ENCODE data around the gene MED13L. TPM values are rescaled to one million over a fixed set of nuclear protein-coding genes. Genes with fewer than 3 reads are reported as not detected.
"Not testable (repeated sequence)": the region's sequence is repeated elsewhere in the genome, so short reads cannot be mapped to it uniquely, and the experiment has no call there.

Gene MED13L
- total and polyA plus RNA-seq, 2 of the 8 experiments (the other 6 are each of a cell fraction or from before 2014, with no cell fraction given) = 15.9 to 51.7 TPM

- DNase-seq (ENCODE audit: low read depth in 1 of 2, low spot score in 2 of 2); H3K27me3 ChIP-seq (replicated peaks in 1 of 4; ENCODE audit: control insufficient read depth in 3 of 4, extremely low read depth in 1 of 4, insufficient read depth in 3 of 4, low read length in 3 of 4); H3K4me3 ChIP-seq (ENCODE audit: extremely low read depth in 1 of 4, insufficient read depth in 2 of 4, low read depth in 3 of 4, low read length in 4 of 4); H3K9me3 ChIP-seq (ENCODE audit: insufficient read depth in 2 of 2, low read depth in 1 of 2, low read length in 1 of 2); H3K27ac ChIP-seq (ENCODE audit: low read depth, low read length); H3K36me3 ChIP-seq (ENCODE audit: control insufficient read depth in 2 of 4, insufficient read depth in 4 of 4, low read length in 3 of 4); H3K14ac ChIP-seq (ENCODE audit: insufficient read length); H2AK5ac ChIP-seq (ENCODE audit: low read depth, low read length); H3K4ac ChIP-seq (replicated peaks; ENCODE audit: insufficient read length, low read depth, low read length); H4K8ac ChIP-seq (ENCODE audit: extremely low read depth, insufficient read depth, low read length); H4K91ac ChIP-seq (replicated peaks; ENCODE audit: insufficient read length, low read length); H4K5ac ChIP-seq (ENCODE audit: insufficient read length, low read depth, low read length); H3K9ac ChIP-seq (replicated peaks in 1 of 4; ENCODE audit: extremely low read depth in 1 of 4, low read depth in 3 of 4, low read length in 3 of 4); H2BK12ac ChIP-seq (ENCODE audit: low read depth, low read length); H3K4me1 ChIP-seq (replicated peaks in 1 of 4; ENCODE audit: control insufficient read depth in 3 of 4, insufficient read depth in 4 of 4, low read length in 3 of 4); H3K4me2 ChIP-seq (ENCODE audit: insufficient read depth in 1 of 2, low read depth in 2 of 2, low read length in 2 of 2); H2BK120ac ChIP-seq (replicated peaks; ENCODE audit: low read depth, low read length); H2BK15ac ChIP-seq (ENCODE audit: low read length); H3K18ac ChIP-seq (ENCODE audit: extremely low read depth, low read length); H2BK5ac ChIP-seq (ENCODE audit: low read depth, low read length); H3K79me1 ChIP-seq (ENCODE audit: low read depth, low read length); FAIRE-seq; H3K56ac ChIP-seq (replicated peaks; ENCODE audit: insufficient read length, low read depth, low read length); H3K23me2 ChIP-seq (ENCODE audit: low read depth, low read length); H2BK20ac ChIP-seq (ENCODE audit: low read length); H2AFZ ChIP-seq (ENCODE audit: low read length); H3K23ac ChIP-seq (ENCODE audit: insufficient read length); H4K20me1 ChIP-seq (replicated peaks in 1 of 2; ENCODE audit: control insufficient read depth in 1 of 2, insufficient read depth in 2 of 2, low read length in 2 of 2): not testable (repeated sequence)
- ChIA-PET CTCF (ENCODE audit: partially characterized antibody) (interaction anchor here (0.7 kb wide), 1 partner anchor 83 kb away, joined by 4 read pairs; no protein-coding TSS in a partner anchor), POLR2A (ENCODE audit: partially characterized antibody) (interaction anchor here (0.6 to 0.7 kb wide), 2 partner anchors 14 to 51 kb away, joined by 3 read pairs; no protein-coding TSS in a partner anchor)
- WGBS, 2 experiments (ENCODE audit: extremely low coverage in 1 of 2, insufficient coverage in 1 of 2, insufficient read length in 1 of 2, insufficient replicate concordance in 2 of 2, low coverage in 1 of 2, low lambda C conversion rate in 2 of 2, missing lambda C conversion rate in 1 of 2) = 95% methylated on average over 10 of the region's 10 CpGs; no CpG with 5 or more reads in 1 of the 2 experiments
- peaks cover 0 to 83% of the 10 kb centered on the region in 2 experiments; a peak in 3 of 4 replicates for H3K79me2 ChIP-seq (ENCODE audit: control insufficient read depth in 1 of 2, insufficient read depth in 2 of 2, low read length in 2 of 2)
Observed at GRCh38 chr12:116131987-116132386, 145.5 kb downstream of the MED13L start.
